Fibroblast of the aortic adventitia (primary cell): Measurements from ENCODE around the gene FOXD3. TPM values are rescaled to one million over a fixed set of nuclear protein-coding genes. Genes with fewer than 3 reads are reported as not detected.

Source experiments
- DNase-seq: peaks from one replicate; pipeline ENCODE4 v3.0.0-alpha.2; 2010; ENCODE audit warnings: low read depth
- H3K4me3 ChIP-seq: 2 replicates; pipeline ENCODE4 v1.5.1; 2011; ENCODE audit warnings: low read depth, mild to moderate bottlenecking, control low read depth, low read length, moderate library complexity
- CTCF ChIP-seq: IDR thresholded peaks from 2 replicates; pipeline ENCODE4 v1.5.1; 2011; ENCODE audit warnings: mild to moderate bottlenecking, low read length, control low read depth, inconsistent platforms; ENCODE audit not compliant: insufficient read depth
- total RNA-seq: library from RNA; depleted of rRNA; stranded (reverse); fragments of >200 nt; gene quantifications from 2 replicates; pipeline ENCODE4 v1.2.3, GENCODE V29; 2012; ENCODE audit warnings: low replicate concordance

The FOXD3 gene
- total RNA-seq, 1 donor: not detected

GRCh38 chr1:63281753-63282152 is 40.6 kb upstream of the FOXD3 start:
- TF ChIP-seq CTCF: no peak
- no peak overlapping the region for H3K4me3 ChIP-seq
- DNase-seq: no peak

- TF ChIP-seq CTCF: no peak
- no peak for DNase-seq
- no peak overlapping the region for H3K4me3 ChIP-seq
These were observed 33.2 kb upstream of the FOXD3 start for GRCh38 chr1:63289135-63289534.

GRCh38 chr1:63294803-63295594 is 27.4 kb upstream of the FOXD3 start:
- no peak for TF ChIP-seq CTCF
- no peak overlapping the region for H3K4me3 ChIP-seq
- DNase-seq: no peak

- H3K4me3 ChIP-seq: no peak overlapping the region
- TF ChIP-seq CTCF: no peak
- DNase-seq: no peak
These were observed 18.0 kb upstream of the FOXD3 start for GRCh38 chr1:63304410-63304809.

GRCh38 chr1:63305043-63305442 is 17.3 kb upstream of the FOXD3 start:
- no peak for DNase-seq
- no peak overlapping the region for H3K4me3 ChIP-seq
- TF ChIP-seq CTCF: no peak

- TF ChIP-seq CTCF: no peak
- DNase-seq: no peak
- H3K4me3 ChIP-seq: no peak overlapping the region
These were observed 15.1 kb upstream of the FOXD3 start for GRCh38 chr1:63307196-63307794.
